ENCODE data around the gene OXT.
"Not testable (repeated sequence)": the region's sequence is repeated elsewhere in the genome, so short reads cannot be mapped to it uniquely, and the experiment has no call there.

The OXT gene

DNA sequence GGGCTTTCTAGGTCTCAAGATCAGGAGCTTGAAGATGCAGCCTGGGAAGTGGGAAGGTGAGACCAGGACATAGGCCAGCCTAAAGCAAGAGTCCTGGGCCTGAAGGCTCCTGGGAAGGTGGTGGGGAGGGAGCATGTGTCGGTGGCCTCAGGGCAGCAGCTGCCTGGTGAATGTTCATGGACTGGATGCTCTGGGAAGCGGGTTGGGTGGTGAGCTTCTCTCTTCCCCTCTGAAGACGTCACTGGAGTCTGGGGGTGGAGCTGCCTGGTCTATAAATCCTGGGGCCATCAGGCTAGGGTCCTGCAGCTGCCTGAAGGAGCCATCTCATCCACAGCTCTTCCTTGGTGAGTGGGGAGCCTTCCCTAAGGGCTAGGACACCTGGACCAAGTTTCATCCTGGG lies 28.1 kb upstream of the OXT start, which contains the start of gene GNRH2:
Gene GNRH2, plus strand, starts transcription at position 301 of the 400 bp plus-strand sequence. CDS start 793 bp downstream, outside the sequence.
- H3K27ac Mint-ChIP-seq = peak within 1 kb of the TSS; percentile 33 to 85
- no peak for DNase-seq

DNA sequence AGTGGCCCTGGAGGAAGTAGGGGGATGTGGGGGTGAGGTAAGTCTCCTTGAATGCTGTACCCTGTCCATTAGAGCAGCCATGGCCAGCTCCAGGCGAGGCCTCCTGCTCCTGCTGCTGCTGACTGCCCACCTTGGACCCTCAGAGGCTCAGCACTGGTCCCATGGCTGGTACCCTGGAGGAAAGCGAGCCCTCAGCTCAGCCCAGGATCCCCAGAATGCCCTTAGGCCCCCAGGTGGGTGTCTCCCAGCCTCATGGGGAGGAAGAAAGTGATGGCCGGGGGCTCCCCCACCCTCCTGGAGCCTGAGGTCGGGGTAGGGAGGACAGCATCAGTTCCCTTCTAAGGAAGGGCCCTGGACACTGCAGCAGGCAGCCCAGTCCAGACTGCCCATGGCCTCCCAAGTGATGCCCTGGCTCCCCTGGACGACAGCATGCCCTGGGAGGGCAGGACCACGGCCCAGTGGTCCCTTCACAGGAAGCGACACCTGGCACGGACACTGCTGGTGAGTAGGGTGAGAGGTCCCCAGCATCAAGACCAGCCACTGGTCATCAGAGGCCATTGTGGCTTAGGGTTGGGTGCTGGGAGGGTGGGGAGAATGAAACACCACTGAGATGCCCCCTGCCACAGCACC lies 27.0 kb upstream of the OXT start:
- Mint-ChIP-seq H3K4me1 (ENCODE audit: low read depth in 2 of 2) (peaks cover 18% of the 10 kb centered on the region in 2 donors), H3K9me3 (no peaks in the 10 kb centered on the region), H3K27ac (peak overlapping the region in 1 of 2 donors; percentile 85), H3K4me3 (peak overlapping the region in 1 of 2 donors; percentile 53), H3K36me3 (ENCODE audit: insufficient read depth) (peaks cover 31% of the 10 kb centered on the region), H3K27me3 (no peaks in the 10 kb centered on the region)
- ATAC-seq (replicated peaks) (no peak), DNase-seq (no peak)

More for the DNA sequence above, 28.1 kb upstream of the OXT start, which contains the start of gene GNRH2:
- Mint-ChIP-seq H3K4me3 (peak within 1 kb of the TSS in 1 of 2 donors; percentile 53), H3K36me3 (ENCODE audit: insufficient read depth) (peaks cover 34% of the 10 kb centered on the region), H3K4me1 (ENCODE audit: low read depth in 2 of 2) (peaks cover 18 to 19% of the 10 kb centered on the region in 2 donors), H3K27me3 (no peaks in the 10 kb centered on the region), H3K9me3 (no peaks in the 10 kb centered on the region)
- no peak for ATAC-seq (replicated peaks)

DNA sequence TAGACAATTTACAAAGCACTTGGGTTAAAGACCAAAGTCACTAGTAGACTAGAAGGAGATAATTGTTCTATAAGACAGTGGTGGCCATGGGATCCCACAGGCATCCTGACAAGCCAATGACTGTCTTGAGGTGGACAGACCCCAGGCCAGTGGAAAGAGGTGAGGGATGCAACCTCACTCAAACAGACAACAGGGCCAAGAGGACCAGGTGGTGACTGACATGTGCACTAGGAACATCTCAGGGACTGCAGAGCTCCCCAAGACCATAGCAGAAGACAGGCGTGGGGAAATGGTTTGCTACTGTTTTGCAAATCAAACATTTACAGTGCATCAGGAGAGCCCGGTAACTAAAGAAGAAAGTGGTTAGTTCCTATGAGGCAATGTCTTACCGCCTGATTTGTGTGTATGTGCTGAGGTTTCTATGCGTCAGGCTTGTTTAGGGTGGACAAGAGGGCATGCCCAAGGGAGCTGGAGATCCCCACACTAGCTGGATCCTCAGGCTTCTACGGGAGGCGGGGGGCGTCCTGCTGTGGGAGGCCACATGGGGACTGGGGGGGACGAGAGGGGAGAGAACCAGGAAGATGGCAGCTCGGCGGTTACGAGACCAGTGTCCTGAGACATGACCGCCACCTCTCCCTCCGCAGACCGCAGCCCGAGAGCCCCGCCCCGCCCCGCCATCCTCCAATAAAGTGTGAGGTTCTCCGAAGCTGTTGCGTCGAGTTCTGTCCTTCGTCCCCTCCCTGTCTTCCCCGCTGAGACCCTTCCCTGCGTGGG lies 26.2 kb upstream of the OXT start:
- Mint-ChIP-seq H3K36me3 (ENCODE audit: insufficient read depth) (peaks cover 27% of the 10 kb centered on the region), H3K9me3 (no peaks in the 10 kb centered on the region), H3K4me3 (peak overlapping the region; percentile 80 to 88), H3K27me3 (no peaks in the 10 kb centered on the region), H3K4me1 (ENCODE audit: low read depth in 2 of 2) (peaks cover 17 to 18% of the 10 kb centered on the region in 2 donors), H3K27ac (peak overlapping the region; percentile 70 to 80)
- peak in 2 of 3 experiments; percentile 33 to 34 for DNase-seq
- ATAC-seq (replicated peaks) = peak; percentile 58

DNA sequence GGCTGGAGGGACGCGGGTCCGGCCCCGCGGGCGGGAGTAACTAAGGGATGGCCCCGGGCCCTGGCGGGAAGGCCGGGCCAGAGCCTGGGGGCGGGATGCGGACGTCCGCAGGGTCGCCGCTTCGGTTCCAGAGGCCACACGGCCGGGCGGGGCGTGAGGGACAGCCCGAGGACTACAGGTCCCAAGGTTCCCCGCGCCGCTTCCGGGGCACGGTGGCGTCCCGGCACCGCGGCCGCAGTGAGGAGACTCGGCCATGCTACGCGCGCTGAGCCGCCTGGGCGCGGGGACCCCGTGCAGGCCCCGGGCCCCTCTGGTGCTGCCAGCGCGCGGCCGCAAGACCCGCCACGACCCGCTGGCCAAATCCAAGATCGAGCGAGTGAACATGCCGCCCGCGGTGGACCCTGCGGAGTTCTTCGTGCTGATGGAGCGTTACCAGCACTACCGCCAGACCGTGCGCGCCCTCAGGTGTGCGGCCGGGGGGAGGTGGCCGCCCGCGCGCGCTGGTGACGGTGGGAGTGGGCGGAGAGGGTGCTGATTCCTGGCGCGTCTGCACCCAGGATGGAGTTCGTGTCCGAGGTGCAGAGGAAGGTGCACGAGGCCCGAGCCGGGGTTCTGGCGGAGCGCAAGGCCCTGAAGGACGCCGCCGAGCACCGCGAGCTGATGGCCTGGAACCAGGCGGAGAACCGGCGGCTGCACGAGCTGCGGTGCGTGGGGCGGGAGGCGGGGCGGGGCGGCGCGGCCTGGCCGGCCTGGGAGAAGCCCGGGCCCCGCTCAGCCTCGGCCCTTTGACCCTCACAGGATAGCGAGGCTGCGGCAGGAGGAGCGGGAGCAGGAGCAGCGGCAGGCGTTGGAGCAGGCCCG lies 25.4 kb upstream of the OXT start, which contains the start of gene MRPS26:
Gene MRPS26, plus strand, starts transcription at position 237 of the 861 bp plus-strand sequence. Its CDS starts 17 bp downstream, at position 254.
- H3K27ac Mint-ChIP-seq = peak within 1 kb of the TSS; percentile 70 to 80
- peaks cover 12 to 18% of the 10 kb centered on the region in 2 donors for H3K4me1 Mint-ChIP-seq (ENCODE audit: low read depth in 2 of 2)
- H3K36me3 Mint-ChIP-seq (ENCODE audit: insufficient read depth) = peaks cover 20% of the 10 kb centered on the region
- DNase-seq = peak; percentile 62 to 70 (median 68)
- peak; percentile 88 for ATAC-seq (replicated peaks)
- no peaks in the 10 kb centered on the region for H3K9me3 Mint-ChIP-seq
- H3K27me3 Mint-ChIP-seq = no peaks in the 10 kb centered on the region
- peak within 1 kb of the TSS; percentile 80 to 88 for H3K4me3 Mint-ChIP-seq

DNA sequence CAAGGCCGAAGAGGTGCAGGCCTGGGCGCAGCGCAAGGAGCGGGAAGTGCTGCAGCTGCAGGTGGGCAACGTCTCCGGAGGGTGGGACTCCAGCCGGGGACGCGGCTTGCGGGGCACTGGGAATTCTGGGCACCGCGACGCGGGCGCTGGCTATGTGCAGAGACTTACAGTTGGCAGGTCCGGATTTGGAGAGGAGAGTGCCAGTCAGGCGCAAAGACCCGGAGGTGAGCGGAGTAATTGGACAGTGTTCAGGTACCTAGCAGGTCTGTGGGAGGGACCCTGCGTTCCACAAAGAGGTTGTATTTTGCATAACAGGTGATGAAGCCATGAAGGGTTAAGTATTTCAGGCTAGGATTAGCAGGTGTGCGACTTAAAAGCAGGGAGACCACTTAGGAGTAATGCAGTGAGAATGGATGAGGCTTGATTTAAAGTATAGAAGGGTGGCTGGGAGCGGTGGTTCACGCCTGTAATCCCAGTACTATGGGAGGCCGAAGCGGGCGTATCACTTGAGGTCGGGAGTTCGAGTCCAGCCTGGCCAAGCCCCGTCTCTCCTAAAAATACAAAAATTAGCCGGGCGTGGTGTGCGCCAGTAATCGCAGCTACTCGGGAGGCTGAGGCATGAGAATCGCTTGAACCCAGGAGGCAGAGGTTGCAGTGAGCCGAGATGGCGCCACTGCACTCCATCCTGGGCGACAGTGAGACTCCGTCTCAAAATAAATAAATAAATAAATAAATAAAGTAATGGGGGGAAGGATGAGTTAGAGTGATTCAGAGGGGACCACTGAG lies 24.6 kb upstream of the OXT start:
- ATAC-seq (replicated peaks) (no peak), DNase-seq (no peak)
- Mint-ChIP-seq H3K27me3 (no peaks in the 10 kb centered on the region), H3K36me3 (ENCODE audit: insufficient read depth) (peaks cover 18% of the 10 kb centered on the region), H3K9me3 (no peaks in the 10 kb centered on the region), H3K4me1 (ENCODE audit: low read depth in 2 of 2) (peaks cover 12 to 18% of the 10 kb centered on the region in 2 donors), H3K4me3 (peak overlapping the region; percentile 80 to 88), H3K27ac (peak overlapping the region; percentile 68 to 80)

DNA sequence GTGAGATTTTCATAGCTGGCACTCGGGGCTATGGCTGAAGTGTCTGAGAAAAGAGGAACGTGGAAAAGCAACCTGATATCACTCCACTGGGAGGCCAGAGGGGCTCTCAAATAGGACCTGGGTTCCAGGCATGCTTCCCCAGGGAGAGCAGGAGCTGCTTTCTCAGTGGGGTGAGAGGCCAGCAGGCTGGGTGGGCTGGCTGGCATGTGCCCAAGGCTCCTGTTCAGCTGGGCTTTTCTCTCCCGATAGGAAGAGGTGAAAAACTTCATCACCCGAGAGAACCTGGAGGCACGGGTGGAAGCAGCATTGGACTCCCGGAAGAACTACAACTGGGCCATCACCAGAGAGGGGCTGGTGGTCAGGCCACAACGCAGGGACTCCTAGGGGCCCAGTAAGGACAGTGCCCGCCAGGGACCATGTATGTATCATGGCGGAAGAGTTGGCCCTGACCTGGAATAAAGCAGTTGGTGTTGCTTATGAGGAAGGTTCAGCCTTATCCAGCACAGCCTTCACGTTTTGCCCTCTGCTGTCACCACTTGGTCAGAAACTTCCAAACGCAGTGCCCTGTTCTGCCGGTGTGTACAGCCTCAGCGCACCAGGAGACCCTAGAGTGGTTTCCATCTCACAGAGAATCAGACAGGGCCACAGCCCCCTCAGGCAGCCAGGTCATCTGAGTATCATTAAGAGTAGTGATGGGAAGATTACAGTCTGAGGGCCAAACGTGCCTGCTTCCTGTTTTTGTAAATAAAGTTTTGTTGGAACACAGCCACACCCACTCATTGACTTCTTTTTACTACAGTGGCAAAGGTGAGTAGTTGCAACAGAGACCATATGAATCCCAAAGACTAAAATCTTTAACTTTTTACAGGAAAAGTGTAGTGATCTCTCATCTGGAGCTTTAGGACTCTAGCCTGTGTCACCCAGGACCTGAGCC lies 23.7 kb upstream of the OXT start:
- Mint-ChIP-seq H3K27ac (no peak overlapping the region), H3K36me3 (ENCODE audit: insufficient read depth) (peaks cover 17% of the 10 kb centered on the region), H3K4me1 (ENCODE audit: low read depth in 2 of 2) (peaks cover 12 to 18% of the 10 kb centered on the region in 2 donors), H3K4me3 (peak overlapping the region; percentile 80 to 88), H3K9me3 (no peaks in the 10 kb centered on the region), H3K27me3 (no peaks in the 10 kb centered on the region)
- DNase-seq (no peak), ATAC-seq (replicated peaks) (no peak)

DNA sequence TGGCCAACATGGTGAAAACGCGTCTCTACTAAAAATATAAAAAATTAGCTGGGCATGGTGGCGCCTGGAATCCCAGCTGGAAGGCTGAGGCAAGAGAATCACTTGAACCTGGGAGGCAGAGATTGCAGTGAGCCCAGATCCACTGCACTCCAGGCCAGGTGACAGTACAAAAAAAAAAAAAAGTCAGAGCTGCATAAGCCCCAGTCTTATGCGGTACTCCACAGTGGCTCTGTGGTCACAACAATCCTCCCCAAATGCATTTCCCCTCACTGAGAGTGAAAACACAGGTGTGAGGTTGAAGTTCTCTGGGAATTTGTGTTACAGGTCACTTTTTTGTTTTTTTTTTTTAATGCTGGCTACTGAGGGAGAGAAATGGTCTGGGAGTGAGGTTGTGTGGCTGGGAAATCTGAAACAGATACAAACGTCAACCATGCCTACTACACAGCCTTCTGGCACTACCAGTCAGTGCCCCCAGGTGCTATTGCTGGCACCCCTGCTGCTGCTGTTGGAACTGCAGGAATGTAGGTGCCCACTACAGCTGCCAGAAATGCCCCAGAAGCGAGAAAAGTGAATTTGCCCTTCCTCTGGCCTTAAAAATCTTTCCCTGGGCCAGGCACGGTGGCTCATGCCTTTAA lies 19.9 kb upstream of the OXT start:
- H3K27ac Mint-ChIP-seq = peak overlapping the region in 1 of 2 donors; percentile 20
- ATAC-seq (replicated peaks) (no peak), DNase-seq (no peak)
- peaks cover 6% of the 10 kb centered on the region in 2 donors for H3K4me1 Mint-ChIP-seq (ENCODE audit: low read depth in 2 of 2)
- peaks cover 8% of the 10 kb centered on the region for H3K36me3 Mint-ChIP-seq (ENCODE audit: insufficient read depth)
- H3K9me3 Mint-ChIP-seq = no peaks in the 10 kb centered on the region
- no peaks in the 10 kb centered on the region for H3K27me3 Mint-ChIP-seq
- H3K4me3 Mint-ChIP-seq = no peak overlapping the region

DNA sequence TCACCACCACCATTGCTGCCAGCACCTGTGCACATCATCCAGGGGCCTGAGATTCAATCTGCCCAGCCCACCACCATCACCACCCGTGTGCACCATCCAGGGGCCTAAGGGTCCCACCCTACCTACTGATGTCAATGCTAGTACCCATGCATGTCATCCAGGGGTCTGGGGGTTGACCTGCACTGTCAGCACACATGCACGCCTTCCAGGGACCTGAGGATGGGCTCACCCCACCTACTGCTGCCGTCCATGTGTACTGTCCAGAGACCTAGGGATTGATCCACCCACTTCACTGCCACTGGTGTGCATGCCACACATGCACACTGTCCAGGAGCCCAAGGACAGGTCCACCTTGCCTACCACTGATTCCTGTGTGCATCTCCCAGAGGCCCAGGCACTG lies 11.9 kb upstream of the OXT start:
- no peaks in the 10 kb centered on the region for H3K4me1 Mint-ChIP-seq (ENCODE audit: low read depth in 2 of 2)
- H3K27me3 Mint-ChIP-seq = no peaks in the 10 kb centered on the region
- no peak overlapping the region for H3K27ac Mint-ChIP-seq
- ATAC-seq (replicated peaks) = no peak
- no peak overlapping the region for H3K4me3 Mint-ChIP-seq
- DNase-seq = no peak
- no peaks in the 10 kb centered on the region for H3K9me3 Mint-ChIP-seq
- H3K36me3 Mint-ChIP-seq (ENCODE audit: insufficient read depth) = peaks cover 4% of the 10 kb centered on the region

DNA sequence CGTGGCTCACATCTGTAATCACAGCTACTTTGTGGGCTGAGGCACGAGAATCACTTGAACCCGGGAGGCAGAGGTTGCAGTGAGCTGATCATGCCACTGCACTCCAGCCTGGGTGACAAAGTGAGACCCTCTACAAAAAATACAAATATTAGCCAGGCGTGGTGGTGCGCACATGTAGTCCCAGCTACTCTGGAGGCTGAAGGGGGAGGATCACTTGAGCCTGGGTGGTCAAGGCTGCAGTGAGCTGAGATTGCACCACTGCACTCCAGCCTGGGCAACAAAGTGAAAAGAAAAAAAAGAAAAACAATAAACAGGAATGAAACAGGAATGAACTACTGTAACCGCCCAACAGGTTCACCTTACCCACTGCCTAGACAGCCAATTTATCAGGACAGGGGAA lies 7.3 kb upstream of the OXT start:
- not testable (repeated sequence) for H3K9me3 Mint-ChIP-seq; H3K4me3 Mint-ChIP-seq; H3K27me3 Mint-ChIP-seq; ATAC-seq (replicated peaks); H3K27ac Mint-ChIP-seq; H3K4me1 Mint-ChIP-seq (ENCODE audit: low read depth in 2 of 2); DNase-seq; H3K36me3 Mint-ChIP-seq (ENCODE audit: insufficient read depth)

DNA sequence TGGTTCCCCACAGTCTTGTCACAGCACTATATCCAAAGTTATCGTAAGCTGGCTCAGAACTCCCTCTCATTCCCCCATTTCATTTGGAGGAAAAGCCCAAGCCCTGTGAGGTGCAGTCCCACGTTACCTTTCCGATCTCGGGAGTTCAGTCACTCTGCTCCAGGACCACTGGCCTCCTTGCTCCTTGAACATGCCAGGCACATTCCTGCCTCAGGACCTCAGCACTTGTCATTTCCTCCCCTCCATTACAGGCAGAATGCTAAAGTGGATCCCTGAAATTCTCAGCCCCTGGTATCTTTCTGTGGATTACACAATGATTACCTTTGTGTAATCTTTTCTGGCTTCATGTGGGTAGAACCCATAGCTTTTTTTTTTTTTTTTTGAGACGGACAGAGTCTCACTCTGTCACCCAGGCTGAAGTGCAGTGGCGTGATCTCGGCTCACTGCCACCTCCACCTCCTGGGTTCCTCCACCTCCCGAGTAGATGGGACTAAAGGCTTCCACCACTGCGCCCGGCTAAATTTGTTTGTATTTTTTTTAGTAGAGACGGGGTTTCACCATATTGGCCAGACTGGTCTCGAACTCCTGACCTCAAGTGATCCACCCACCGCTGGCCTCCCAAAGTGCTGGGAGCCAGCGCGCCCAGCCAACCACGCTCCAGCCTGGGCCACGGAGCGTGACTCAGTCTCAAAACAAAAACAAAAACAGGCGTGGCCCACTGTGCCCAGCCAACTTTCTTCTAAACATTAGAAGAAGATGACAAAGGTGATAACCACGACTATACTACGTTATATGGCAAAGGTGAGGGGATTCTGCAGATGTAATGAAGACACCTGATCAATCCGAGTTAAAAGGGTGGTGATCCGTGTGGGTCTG lies 4.0 kb upstream of the OXT start:
- Mint-ChIP-seq H3K27ac (peak overlapping the region; percentile 20 to 49), H3K4me1 (ENCODE audit: low read depth in 2 of 2) (peaks cover 8% of the 10 kb centered on the region in 2 donors), H3K9me3 (no peaks in the 10 kb centered on the region), H3K4me3 (no peak overlapping the region), H3K27me3 (peaks cover 6 to 9% of the 10 kb centered on the region in 2 donors), H3K36me3 (ENCODE audit: insufficient read depth) (peaks cover 4% of the 10 kb centered on the region)
- no peak for DNase-seq
- no peak for ATAC-seq (replicated peaks)

DNA sequence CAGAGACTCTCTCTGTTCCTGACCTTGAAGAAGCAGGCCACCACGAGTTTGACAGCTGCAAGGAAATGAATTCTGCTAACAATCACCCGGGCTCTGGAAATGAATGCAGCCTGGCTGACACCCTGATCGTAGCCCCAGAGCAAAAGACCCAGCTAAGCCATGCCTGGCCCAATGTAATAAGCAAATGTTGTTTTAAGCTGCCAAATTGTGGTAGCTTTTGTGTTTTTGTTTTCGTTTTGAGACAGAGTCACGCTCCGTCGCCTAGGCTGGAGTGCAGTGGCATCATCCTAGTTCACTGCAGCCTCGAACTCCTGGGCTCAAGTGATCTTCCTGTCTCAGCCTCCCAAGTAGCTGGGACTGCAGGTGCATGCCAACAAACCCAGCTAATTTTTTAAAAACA lies 3.3 kb upstream of the OXT start:
- ATAC-seq (replicated peaks) = no peak
- Mint-ChIP-seq H3K27me3 (peaks cover 6 to 9% of the 10 kb centered on the region in 2 donors), H3K27ac (peak overlapping the region in 1 of 2 donors; percentile 20), H3K36me3 (ENCODE audit: insufficient read depth) (no peaks in the 10 kb centered on the region), H3K9me3 (no peaks in the 10 kb centered on the region), H3K4me1 (ENCODE audit: low read depth in 2 of 2) (peaks cover 8 to 11% of the 10 kb centered on the region in 2 donors), H3K4me3 (no peak overlapping the region)
- DNase-seq = no peak
